IMR-90 (cell line): ENCODE results near the gene MS4A6E. TPM values are rescaled to one million over a fixed set of nuclear protein-coding genes. Genes with fewer than 3 reads are reported as not detected.

Source experiments
- ATAC-seq: fragments of 200-7000 bp; cut with Tn5 transposase; 2 replicates; pipeline ENCODE4 v1.9.1; 2020; ENCODE audit warnings: low read depth, mild to moderate bottlenecking, moderate library complexity
- BruUV-seq: library from RNA; stranded (reverse); fragments of 400-500 nt; replicated peaks from 2 replicates; lab custom pipeline; 2021; lab: Mats Ljungman, UMichigan
- CTCF ChIA-PET: fragments of 300-600 bp; formaldehyde crosslinking; extraction: SDS; loops from one replicate; lab custom pipeline; 2021; ENCODE audit warnings: antibody characterized with exemption; lab: Yijun Ruan, JAX
- POLR2A ChIA-PET: fragments of 300-600 bp; sonication (Branson Sonifier 250); formaldehyde crosslinking; loops from one replicate; lab custom pipeline; 2022; ENCODE audit warnings: antibody characterized with exemption; ENCODE audit not compliant: unreplicated experiment; lab: Charles Lee
- DNase-seq: peaks from one replicate; pipeline ENCODE4 v3.0.0; 2013
- H2AFZ ChIP-seq: replicated peaks from 2 replicates; pipeline ENCODE3; 2013; ENCODE audit warnings: low read length, mild to moderate bottlenecking; ENCODE audit not compliant: poor library complexity
- H2AK5ac ChIP-seq: 2 replicates; pipeline ENCODE4 v1.6.1; 2013; ENCODE audit warnings: low read depth, low read length, inconsistent platforms
- H2AK9ac ChIP-seq: replicated peaks from 2 replicates; pipeline ENCODE3; 2013; ENCODE audit warnings: mild to moderate bottlenecking, low read depth, low read length, moderate library complexity; ENCODE audit not compliant: poor library complexity
- H2BK120ac ChIP-seq: 2 replicates; pipeline ENCODE4 v1.6.1; 2013; ENCODE audit warnings: low read depth, low read length, inconsistent platforms
- H2BK15ac ChIP-seq: 3 replicates; pipeline ENCODE4 v1.6.1; 2013; ENCODE audit warnings: low read depth, low read length, inconsistent platforms
- H2BK20ac ChIP-seq: 2 replicates; pipeline ENCODE4 v1.6.1; 2013; ENCODE audit warnings: low read depth, mild to moderate bottlenecking, inconsistent platforms, low read length, moderate library complexity
- H2BK5ac ChIP-seq: 2 replicates; pipeline ENCODE4 v1.6.1; 2013; ENCODE audit warnings: mild to moderate bottlenecking, low read depth, low read length, inconsistent platforms; ENCODE audit not compliant: poor library complexity, severe bottlenecking
- H3K14ac ChIP-seq: replicated peaks from 2 replicates; pipeline ENCODE4 v1.6.1; 2013; ENCODE audit warnings: low read depth, low read length, inconsistent platforms
- H3K18ac ChIP-seq: 2 replicates; pipeline ENCODE4 v1.6.1; 2013; ENCODE audit warnings: low read depth, low read length, control low read depth
- H3K23ac ChIP-seq: 2 replicates; pipeline ENCODE4 v1.6.1; 2013; ENCODE audit warnings: low read depth, low read length, inconsistent platforms
- H3K27ac ChIP-seq: 2 replicates; pipeline ENCODE4 v1.5.1; 2013; ENCODE audit warnings: mild to moderate bottlenecking, control low read depth, low read length; ENCODE audit not compliant: insufficient read depth
- H3K27me3 ChIP-seq: 2 replicates; pipeline ENCODE4 v1.6.1; 2013; ENCODE audit warnings: low read length; ENCODE audit not compliant: control insufficient read depth, insufficient read depth
- H3K36me3 ChIP-seq: 2 replicates; pipeline ENCODE4 v1.6.1; 2013; ENCODE audit warnings: low read length, mixed read lengths; ENCODE audit not compliant: control insufficient read depth, insufficient read depth
- H3K4ac ChIP-seq: 2 replicates; pipeline ENCODE4 v1.6.1; 2013; ENCODE audit warnings: low read depth, low read length, inconsistent platforms
- H3K4me1 ChIP-seq: 2 replicates; pipeline ENCODE4 v1.6.1; 2013; ENCODE audit warnings: low read length, mixed read lengths; ENCODE audit not compliant: control insufficient read depth, insufficient read depth
- H3K4me2 ChIP-seq: 2 replicates; pipeline ENCODE4 v1.6.1; 2013; ENCODE audit warnings: low read depth, mild to moderate bottlenecking, control low read depth, low read length, moderate library complexity
- H3K4me3 ChIP-seq: 2 replicates; pipeline ENCODE4 v1.5.1; 2013; ENCODE audit warnings: low read depth, mild to moderate bottlenecking, control low read depth, low read length, moderate library complexity; ENCODE audit not compliant: insufficient read depth
- H3K56ac ChIP-seq: 2 replicates; pipeline ENCODE4 v1.6.1; 2013; ENCODE audit warnings: low read length, inconsistent platforms; ENCODE audit not compliant: insufficient read depth; ENCODE audit errors: extremely low read depth
- H3K79me1 ChIP-seq, 2 experiments: 2 replicates each; pipeline ENCODE4 v1.6.1; 2013; ENCODE audit warnings: low read length in 2 of 2, inconsistent platforms in 1 of 2, low read depth in 1 of 2
- H3K9ac ChIP-seq: 2 replicates; pipeline ENCODE4 v1.6.1; 2013; ENCODE audit warnings: low read depth, low read length, control low read depth
- H3K9me1 ChIP-seq: 2 replicates; pipeline ENCODE4 v1.6.1; 2013; ENCODE audit warnings: low read length, inconsistent platforms; ENCODE audit not compliant: insufficient read depth
- H3K9me3 ChIP-seq: 2 replicates; pipeline ENCODE4 v1.6.1; 2013; ENCODE audit warnings: low read length; ENCODE audit not compliant: control insufficient read depth, insufficient read depth
- H4K20me1 ChIP-seq: 2 replicates; pipeline ENCODE4 v1.6.1; 2013; ENCODE audit warnings: low read length, inconsistent platforms; ENCODE audit not compliant: insufficient read depth
- H4K5ac ChIP-seq: 2 replicates; pipeline ENCODE4 v1.6.1; 2013; ENCODE audit warnings: mild to moderate bottlenecking, low read depth, low read length, control low read depth
- H4K8ac ChIP-seq, 2 experiments: 2 replicates each; pipeline ENCODE4 v1.6.1; 2013; ENCODE audit warnings: low read depth in 2 of 2, low read length in 2 of 2, control low read depth in 1 of 2, inconsistent platforms in 1 of 2
- H4K91ac ChIP-seq: 2 replicates; pipeline ENCODE4 v1.6.1; 2013; ENCODE audit warnings: low read depth, low read length, inconsistent platforms; ENCODE audit not compliant: insufficient read depth
- MAFK ChIP-seq: IDR thresholded peaks from 2 replicates; pipeline ENCODE4 v1.6.1; 2012; ENCODE audit warnings: low read depth, low read length, improper control_type of control experiment
- MAZ ChIP-seq: IDR thresholded peaks from 2 replicates; pipeline ENCODE4 v1.6.1; 2012; ENCODE audit warnings: low read depth, mild to moderate bottlenecking, low read length, improper control_type of control experiment, moderate library complexity, borderline replicate concordance
- NFE2L2 ChIP-seq: fragments of 150-350 bp; IDR thresholded peaks from 2 replicates; pipeline ENCODE4 v1.6.1; 2016; ENCODE audit warnings: low read depth, mild to moderate bottlenecking, low read length
- POLR2A ChIP-seq: IDR thresholded peaks from 2 replicates; pipeline ENCODE4 v1.6.1; 2012; ENCODE audit warnings: mild to moderate bottlenecking, low read depth, low read length
- RFX5 ChIP-seq: IDR thresholded peaks from 2 replicates; pipeline ENCODE4 v1.8.0; 2012; ENCODE audit warnings: low read depth, mild to moderate bottlenecking, low read length, moderate library complexity
- SMC3 ChIP-seq: fragments of 150-350 bp; IDR thresholded peaks from 2 replicates; pipeline ENCODE4 v1.6.1; 2016; ENCODE audit warnings: low read depth, mild to moderate bottlenecking, antibody characterized with exemption, low read length, moderate library complexity
- WGBS, 2 experiments: methylation state at CpG; one replicate each; pipeline versions ENCODE4 v1.1.5 to v1.1.7; 2013; ENCODE audit warnings: missing lambda C conversion rate in 2 of 2; ENCODE audit not compliant: insufficient read length in 1 of 2; ENCODE audit errors: extremely low coverage in 2 of 2; 5-methylcytosine and 5-hydroxymethylcytosine counted together
- dilution Hi-C: fragments of 300-500 bp; cut with HindIII; formaldehyde crosslinking; loops from one replicate; pipeline ENCODE4 v1.14.3; 2018; ENCODE audit warnings: low sequenced_read_pairs; ENCODE audit not compliant: unreplicated experiment
- in situ Hi-C: fragments of 300-500 bp; cut with MboI; formaldehyde crosslinking; loops from 3 replicates; pipeline ENCODE4 v1.14.3; 2019; ENCODE audit warnings: low sequenced_read_pairs, inconsistent platforms, mixed read lengths
- intact Hi-C: fragments of 100-400 bp; cut with micrococcal nuclease; formaldehyde crosslinking; loops from 2 replicates; pipeline ENCODE4 v1.10.0; 2022
- polyA plus RNA-seq, 3 experiments: library from polyadenylated mRNA; depleted of rRNA; stranded (reverse); fragments of >200 nt; gene quantifications; 2 replicates each; pipeline ENCODE4 v1.2.3, GENCODE V29; 2012; ENCODE audit warnings: low replicate concordance in 1 of 3
- total RNA-seq: library from RNA; depleted of rRNA; stranded (reverse); fragments of >200 nt; gene quantifications from 2 replicates; pipeline ENCODE4 v1.2.3, GENCODE V29; 2012
- TF ChIP-seq, protein P1 (sequence below): fragments of 150-350 bp; IDR thresholded peaks from 2 replicates; pipeline ENCODE4 v1.6.1; 2016; ENCODE audit warnings: low read depth, mild to moderate bottlenecking, low read length, moderate library complexity, borderline replicate concordance

MS4A6E gene
- total and polyA plus RNA-seq, 2 of the 4 experiments (the other 2 are of a cell fraction), result not detected

- Histone ChIP-seq H2AK5ac (no peak overlapping the region), H2BK20ac (no peak overlapping the region), H3K79me1 (no peaks in the 10 kb centered on the region), H3K9me1 (no peaks in the 10 kb centered on the region), H3K9me3 (peaks cover 4% of the 10 kb centered on the region; the same call in 1 of the 2 replicates), H3K36me3 (no peaks in the 10 kb centered on the region), H2AK9ac (no peak overlapping the region), H4K20me1 (no peaks in the 10 kb centered on the region), H3K4ac (no peak overlapping the region), H2BK120ac (no peak overlapping the region), H4K91ac (no peak overlapping the region), H3K9ac (no peak overlapping the region), H3K23ac (no peak overlapping the region), H3K14ac (no peak overlapping the region), H3K18ac (no peak overlapping the region), H3K4me1 (no peaks in the 10 kb centered on the region), H2BK15ac (no peak overlapping the region), H3K4me3 (no peak overlapping the region), H2AFZ (no peak overlapping the region), H3K27me3 (no peaks in the 10 kb centered on the region), H4K5ac (no peak overlapping the region), H2BK5ac (no peak overlapping the region), H3K27ac (no peak overlapping the region), H4K8ac (no peak overlapping the region), H3K4me2 (no peak overlapping the region), H3K56ac (no peak overlapping the region)
- ChIA-PET POLR2A (no interaction called here), CTCF (no interaction called here)
- DNase-seq (no peak), ATAC-seq (no peak)
- WGBS, 2 experiments, result no CpG with 5 or more reads among the region's 2 CpGs
- BruUV-seq, result no TSS peak
- in situ Hi-C loops (no loop called here), dilution Hi-C loops (no loop called here), intact Hi-C loops (no loop called here)
- no peak for TF ChIP-seq SMC3
- no peak for TF ChIP-seq MAZ
- TF ChIP-seq, protein P1, sequence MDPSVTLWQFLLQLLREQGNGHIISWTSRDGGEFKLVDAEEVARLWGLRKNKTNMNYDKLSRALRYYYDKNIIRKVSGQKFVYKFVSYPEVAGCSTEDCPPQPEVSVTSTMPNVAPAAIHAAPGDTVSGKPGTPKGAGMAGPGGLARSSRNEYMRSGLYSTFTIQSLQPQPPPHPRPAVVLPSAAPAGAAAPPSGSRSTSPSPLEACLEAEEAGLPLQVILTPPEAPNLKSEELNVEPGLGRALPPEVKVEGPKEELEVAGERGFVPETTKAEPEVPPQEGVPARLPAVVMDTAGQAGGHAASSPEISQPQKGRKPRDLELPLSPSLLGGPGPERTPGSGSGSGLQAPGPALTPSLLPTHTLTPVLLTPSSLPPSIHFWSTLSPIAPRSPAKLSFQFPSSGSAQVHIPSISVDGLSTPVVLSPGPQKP, result no peak
- TF ChIP-seq RFX5, result no peak
- no peak for TF ChIP-seq MAFK
- TF ChIP-seq NFE2L2, result no peak
- TF ChIP-seq POLR2A, result no peak
Measured at GRCh38 chr11:60377401-60378136, 50.5 kb downstream of the MS4A6E start.
